ENCODE data around the gene SKA2. TPM values are rescaled to one million over a fixed set of nuclear protein-coding genes. Genes with fewer than 3 reads are reported as not detected.

SKA2 gene, protein sequence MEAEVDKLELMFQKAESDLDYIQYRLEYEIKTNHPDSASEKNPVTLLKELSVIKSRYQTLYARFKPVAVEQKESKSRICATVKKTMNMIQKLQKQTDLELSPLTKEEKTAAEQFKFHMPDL
- total RNA-seq, result 10 to 100 TPM in 1 of 2 donors, 1 to 10 TPM in 1; 5.6 to 10.9 TPM

DNA sequence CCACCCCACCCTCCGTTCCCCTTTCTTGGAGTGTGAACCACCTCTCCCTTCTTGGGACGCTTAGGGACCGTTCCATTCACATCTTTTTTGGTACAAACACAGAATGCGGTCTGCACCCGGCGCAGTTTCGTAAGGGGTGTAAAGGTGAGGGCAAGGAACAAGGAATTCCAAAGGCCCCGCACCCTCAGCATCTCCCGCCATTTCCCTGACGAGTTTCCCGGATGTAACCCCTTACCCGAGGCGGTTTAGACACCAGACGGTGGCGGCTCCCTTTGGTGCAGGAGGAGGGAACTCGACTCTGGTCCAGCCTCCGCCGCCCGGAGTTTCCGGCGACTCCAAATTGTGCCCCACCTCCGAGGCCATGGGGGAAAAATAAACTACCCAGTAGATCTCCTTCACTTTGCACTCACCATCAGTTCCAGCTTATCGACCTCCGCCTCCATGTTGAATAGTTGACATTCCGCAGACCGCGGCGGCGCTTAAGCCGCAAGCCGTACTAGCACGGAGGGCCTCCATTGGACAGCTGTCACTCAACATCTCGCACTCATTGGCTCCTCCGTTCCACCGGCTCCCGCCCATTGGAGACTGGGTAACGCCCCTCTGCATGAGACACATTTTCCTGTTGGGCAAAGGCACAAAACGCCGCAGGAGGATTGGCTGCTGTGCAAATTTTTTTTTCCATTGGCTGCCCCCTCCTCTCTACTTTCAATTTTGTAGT lies at the start of gene SKA2:
Gene SKA2, minus strand, starts transcription at position 466 of the 718 bp plus-strand sequence. Its CDS starts 23 bp downstream, at position 443.
- TF ChIP-seq, protein P1, sequence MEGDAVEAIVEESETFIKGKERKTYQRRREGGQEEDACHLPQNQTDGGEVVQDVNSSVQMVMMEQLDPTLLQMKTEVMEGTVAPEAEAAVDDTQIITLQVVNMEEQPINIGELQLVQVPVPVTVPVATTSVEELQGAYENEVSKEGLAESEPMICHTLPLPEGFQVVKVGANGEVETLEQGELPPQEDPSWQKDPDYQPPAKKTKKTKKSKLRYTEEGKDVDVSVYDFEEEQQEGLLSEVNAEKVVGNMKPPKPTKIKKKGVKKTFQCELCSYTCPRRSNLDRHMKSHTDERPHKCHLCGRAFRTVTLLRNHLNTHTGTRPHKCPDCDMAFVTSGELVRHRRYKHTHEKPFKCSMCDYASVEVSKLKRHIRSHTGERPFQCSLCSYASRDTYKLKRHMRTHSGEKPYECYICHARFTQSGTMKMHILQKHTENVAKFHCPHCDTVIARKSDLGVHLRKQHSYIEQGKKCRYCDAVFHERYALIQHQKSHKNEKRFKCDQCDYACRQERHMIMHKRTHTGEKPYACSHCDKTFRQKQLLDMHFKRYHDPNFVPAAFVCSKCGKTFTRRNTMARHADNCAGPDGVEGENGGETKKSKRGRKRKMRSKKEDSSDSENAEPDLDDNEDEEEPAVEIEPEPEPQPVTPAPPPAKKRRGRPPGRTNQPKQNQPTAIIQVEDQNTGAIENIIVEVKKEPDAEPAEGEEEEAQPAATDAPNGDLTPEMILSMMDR (IDR thresholded peaks at IDR 0.05), result peak in 1 of 7 experiments; percentile 10
- peak in 2 of 3 donors; percentile 35 to 55 for TF ChIP-seq POLR2A (IDR thresholded peaks at IDR 0.05)
- Histone ChIP-seq H3K4me3 (peak within 1 kb of the TSS; percentile 44 to 75), H3K36me3 (replicated peaks in 1 of 2; ENCODE audit: insufficient read depth in 1 of 2, low read depth in 2 of 2) (no peaks in the 10 kb centered on the region), H3K4me1 (peaks cover 15% of the 10 kb centered on the region), H3K27me3 (no peaks in the 10 kb centered on the region), H3K9me3 (no peaks in the 10 kb centered on the region), H3K27ac (peak within 1 kb of the TSS; percentile 60 to 87 (median 73))
- intact Hi-C loops (cut with DNase I), result no loop called here
- WGBS, 2 donors, result 0 to 1% methylated on average over 26 to 39 of the region's 39 CpGs
- DNase-seq, result peak; percentile 96 to 99 (median 97)
- ATAC-seq, result peak; percentile 92

GRCh38 chr17:59202320-59202719 lies 47.3 kb upstream of the SKA2 start:
- intact Hi-C loops (cut with DNase I), result no loop called here
- H3K36me3 ChIP-seq (replicated peaks in 1 of 2; ENCODE audit: insufficient read depth in 1 of 2, low read depth in 2 of 2), result no peaks in the 10 kb centered on the region
- no peak for DNase-seq
- H3K9me3 ChIP-seq, result no peaks in the 10 kb centered on the region
- WGBS, 2 donors, result 81 to 92% methylated on average over 1 of the region's 1 CpG
- TF ChIP-seq, protein P1 (IDR thresholded peaks at IDR 0.05), result no peak
- TF ChIP-seq POLR2A (IDR thresholded peaks at IDR 0.05), result no peak
- no peaks in the 10 kb centered on the region for H3K4me1 ChIP-seq
- H3K27me3 ChIP-seq, result no peaks in the 10 kb centered on the region
- no peak overlapping the region for H3K27ac ChIP-seq
- ATAC-seq, result no peak
- no peak overlapping the region for H3K4me3 ChIP-seq

DNA sequence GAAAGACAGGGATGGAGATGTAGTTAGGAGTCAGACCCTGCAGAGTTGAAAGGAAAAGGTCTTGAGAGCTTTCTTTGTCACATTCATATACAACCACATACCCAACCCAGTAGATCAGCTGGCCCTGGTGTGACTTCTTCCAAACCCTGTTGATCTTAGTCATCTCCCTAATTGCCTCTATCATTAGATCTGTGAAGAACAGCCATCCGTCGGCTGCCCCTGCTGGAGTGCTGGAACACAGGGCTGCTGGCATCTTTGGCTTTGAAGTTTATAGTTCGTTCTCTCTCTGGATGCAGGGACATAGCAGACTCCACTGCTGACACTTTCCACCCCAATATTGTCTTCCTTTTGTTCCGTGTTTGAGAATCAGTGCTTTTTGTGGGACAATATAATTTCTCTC lies 44.4 kb upstream of the SKA2 start:
- no peak overlapping the region for H3K27ac ChIP-seq
- WGBS, 2 donors, result 76 to 88% methylated on average over 4 of the region's 4 CpGs
- intact Hi-C loops (cut with DNase I), result no loop called here
- H3K4me1 ChIP-seq, result no peaks in the 10 kb centered on the region
- ATAC-seq (no peak), DNase-seq (no peak)
- no peaks in the 10 kb centered on the region for H3K36me3 ChIP-seq (replicated peaks in 1 of 2; ENCODE audit: insufficient read depth in 1 of 2, low read depth in 2 of 2)
- H3K4me3 ChIP-seq, result no peak overlapping the region
- H3K27me3 ChIP-seq, result no peaks in the 10 kb centered on the region
- no peaks in the 10 kb centered on the region for H3K9me3 ChIP-seq
- TF ChIP-seq, protein P1 (IDR thresholded peaks at IDR 0.05), result no peak
- TF ChIP-seq POLR2A (IDR thresholded peaks at IDR 0.05), result no peak

- no peak for TF ChIP-seq POLR2A (IDR thresholded peaks at IDR 0.05)
- TF ChIP-seq, protein P1 (IDR thresholded peaks at IDR 0.05), result no peak
- H3K36me3 ChIP-seq (replicated peaks in 1 of 2; ENCODE audit: insufficient read depth in 1 of 2, low read depth in 2 of 2), result no peaks in the 10 kb centered on the region
- DNase-seq, result no peak
- H3K4me1 ChIP-seq, result no peaks in the 10 kb centered on the region
- intact Hi-C loops (cut with DNase I), result no loop called here
- no peaks in the 10 kb centered on the region for H3K27me3 ChIP-seq
- H3K27ac ChIP-seq, result no peak overlapping the region
- H3K9me3 ChIP-seq, result no peaks in the 10 kb centered on the region
- 80 to 92% methylated on average over 3 of the region's 3 CpGs for WGBS, 2 donors
- no peak for ATAC-seq
- H3K4me3 ChIP-seq, result no peak overlapping the region
These were observed 38.4 kb upstream of the SKA2 start for GRCh38 chr17:59193336-59193862.
